ENCODE data around the gene OR2M5. TPM values are rescaled to one million over a fixed set of nuclear protein-coding genes. Genes with fewer than 3 reads are reported as not detected.

Gene OR2M5, protein sequence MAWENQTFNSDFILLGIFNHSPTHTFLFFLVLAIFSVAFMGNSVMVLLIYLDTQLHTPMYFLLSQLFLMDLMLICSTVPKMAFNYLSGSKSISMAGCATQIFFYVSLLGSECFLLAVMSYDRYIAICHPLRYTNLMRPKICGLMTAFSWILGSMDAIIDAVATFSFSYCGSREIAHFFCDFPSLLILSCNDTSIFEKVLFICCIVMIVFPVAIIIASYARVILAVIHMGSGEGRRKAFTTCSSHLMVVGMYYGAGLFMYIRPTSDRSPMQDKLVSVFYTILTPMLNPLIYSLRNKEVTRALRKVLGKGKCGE
- not detected for total RNA-seq

DNA sequence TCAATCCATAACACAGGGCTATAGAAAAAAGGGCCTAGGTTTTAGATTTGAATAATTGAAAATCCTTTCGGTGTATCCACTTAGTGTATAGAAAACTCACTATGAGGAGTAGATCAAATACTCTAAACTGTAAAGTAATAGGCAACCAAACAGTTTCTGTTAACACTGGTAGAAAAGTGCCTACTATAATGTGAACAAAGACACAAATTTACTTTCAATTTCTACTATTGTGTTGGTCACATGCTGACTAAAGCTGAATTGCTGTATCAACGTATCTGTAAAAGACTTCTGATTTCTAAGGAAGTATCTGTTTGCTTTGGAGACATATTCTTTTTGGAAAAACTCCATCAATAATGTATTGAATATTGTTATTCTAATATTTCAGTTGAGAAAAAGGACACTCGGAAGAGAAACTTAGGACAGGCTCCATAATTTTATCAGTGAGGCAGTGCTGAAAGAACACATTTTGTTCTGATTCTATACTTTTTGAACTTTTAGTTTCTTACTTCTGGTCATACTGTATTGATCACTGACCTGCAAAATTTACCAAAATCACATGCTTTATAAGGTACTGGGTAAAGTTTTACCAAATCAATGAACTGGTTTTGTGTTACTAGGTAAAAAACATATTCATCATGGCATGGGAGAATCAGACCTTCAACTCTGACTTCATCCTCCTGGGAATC is at the start of gene OR2M5:
OR2M5 (plus strand) TSS at position 636 of the 686 bp plus-strand sequence; CDS start at position 636, 0 bp downstream.
- H3K27me3 Mint-ChIP-seq, result no peaks in the 10 kb centered on the region
- peaks cover 31% of the 10 kb centered on the region for H3K9me3 Mint-ChIP-seq
- ATAC-seq (no peak), DNase-seq (ENCODE audit: low spot score) (no peak)
- H3K4me3 Mint-ChIP-seq, result no peak within 1 kb of the TSS
- no peaks in the 10 kb centered on the region for H3K4me1 Mint-ChIP-seq (ENCODE audit: low read depth in 2 of 2)
- no peak within 1 kb of the TSS for H3K27ac Mint-ChIP-seq
- H3K36me3 Mint-ChIP-seq, result no peaks in the 10 kb centered on the region

DNA sequence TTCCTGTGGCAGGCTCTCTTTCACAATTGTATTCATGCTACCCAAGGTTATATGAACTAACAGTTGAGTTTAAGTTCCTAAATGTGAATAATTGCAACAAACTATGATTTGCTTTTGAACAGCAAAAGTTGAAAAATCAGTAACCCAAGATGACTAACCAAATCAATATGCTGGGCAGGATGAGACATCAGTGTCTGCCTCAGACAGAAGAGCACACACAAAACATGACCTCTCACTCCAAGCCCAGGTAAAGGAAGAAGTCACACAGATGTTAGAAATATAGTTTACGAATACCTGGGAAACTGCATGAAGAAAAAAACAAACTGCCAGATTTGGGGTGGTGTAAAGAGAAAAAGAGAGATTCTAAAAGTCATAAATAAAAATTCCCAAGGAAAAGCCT is 46.4 kb upstream of the OR2M5 start:
- Mint-ChIP-seq H3K4me3 (no peak overlapping the region), H3K27ac (no peak overlapping the region), H3K4me1 (ENCODE audit: low read depth in 2 of 2) (no peaks in the 10 kb centered on the region), H3K9me3 (peaks cover 18% of the 10 kb centered on the region), H3K27me3 (no peaks in the 10 kb centered on the region), H3K36me3 (no peaks in the 10 kb centered on the region)
- DNase-seq (ENCODE audit: low spot score) (no peak), ATAC-seq (no peak)

DNA sequence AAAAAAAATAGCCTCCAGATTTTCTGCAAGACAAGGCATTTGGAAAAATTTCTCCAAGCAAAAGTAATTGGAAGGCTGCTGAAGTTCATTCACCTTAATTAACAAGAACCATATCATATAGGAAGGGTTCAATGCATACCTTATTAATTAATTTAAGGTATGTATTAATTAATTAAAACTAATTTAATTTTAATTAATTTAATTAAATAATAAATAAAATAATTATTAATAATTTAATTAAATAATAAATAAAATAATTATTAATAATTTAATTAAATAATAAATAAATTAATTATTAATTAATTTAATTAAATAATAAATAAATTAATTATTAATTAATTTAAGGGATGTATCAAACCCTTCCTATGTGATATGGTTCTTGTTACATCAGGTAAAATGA is 42.1 kb upstream of the OR2M5 start:
- peaks cover 17% of the 10 kb centered on the region for H3K9me3 Mint-ChIP-seq
- H3K4me3 Mint-ChIP-seq, result no peak overlapping the region
- no peak for ATAC-seq
- H3K36me3 Mint-ChIP-seq, result no peaks in the 10 kb centered on the region
- H3K27me3 Mint-ChIP-seq, result no peaks in the 10 kb centered on the region
- H3K4me1 Mint-ChIP-seq (ENCODE audit: low read depth in 2 of 2), result no peaks in the 10 kb centered on the region
- H3K27ac Mint-ChIP-seq, result no peak overlapping the region
- DNase-seq (ENCODE audit: low spot score), result no peak

DNA sequence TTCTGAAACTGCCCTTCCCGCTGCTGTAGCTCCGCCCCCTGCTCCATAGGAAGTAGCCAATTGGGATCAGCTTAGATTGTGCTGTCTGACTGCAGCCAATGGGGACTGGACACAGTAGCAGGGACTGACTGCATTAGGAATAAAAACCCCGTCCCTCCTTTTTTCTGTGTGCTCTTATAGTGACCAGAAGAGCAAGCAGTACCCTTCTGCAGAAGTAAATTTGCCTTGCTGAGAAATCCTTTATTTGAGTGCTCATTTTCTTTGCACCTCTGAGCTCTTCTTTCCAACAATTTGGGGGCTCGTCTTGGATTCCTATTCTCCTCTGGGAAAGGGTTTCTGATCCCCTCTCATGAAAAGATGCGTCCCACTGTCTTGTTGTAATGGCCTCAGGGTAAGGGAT is 33.8 kb upstream of the OR2M5 start:
- H3K36me3 Mint-ChIP-seq, result peaks cover 20% of the 10 kb centered on the region
- H3K27ac Mint-ChIP-seq, result no peak overlapping the region
- H3K27me3 Mint-ChIP-seq, result no peaks in the 10 kb centered on the region
- no peak for DNase-seq (ENCODE audit: low spot score)
- H3K4me1 Mint-ChIP-seq (ENCODE audit: low read depth in 2 of 2), result no peaks in the 10 kb centered on the region
- no peak for ATAC-seq
- no peak overlapping the region for H3K4me3 Mint-ChIP-seq
- H3K9me3 Mint-ChIP-seq, result peaks cover 33% of the 10 kb centered on the region

DNA sequence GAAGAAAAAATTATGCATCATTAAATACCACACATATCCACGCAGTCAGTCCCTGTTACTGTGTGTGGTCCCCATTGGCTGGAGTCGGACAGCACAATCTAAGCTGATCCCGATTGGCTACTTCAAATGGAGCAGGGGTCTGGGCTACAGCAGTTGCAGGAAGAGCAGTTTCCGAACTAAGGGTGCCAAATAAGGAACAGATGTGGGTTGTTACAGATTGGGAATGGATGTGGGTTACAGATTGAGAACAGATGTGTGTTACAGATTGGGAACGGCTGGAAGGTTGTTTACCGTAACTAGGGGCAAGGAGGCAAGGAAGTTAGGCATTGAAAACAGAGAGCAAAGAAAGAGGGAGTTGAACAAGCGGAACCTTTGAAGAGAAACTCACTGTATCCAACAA is 30.1 kb upstream of the OR2M5 start:
- H3K27ac Mint-ChIP-seq, result no peak overlapping the region
- H3K27me3 Mint-ChIP-seq, result no peaks in the 10 kb centered on the region

DNA sequence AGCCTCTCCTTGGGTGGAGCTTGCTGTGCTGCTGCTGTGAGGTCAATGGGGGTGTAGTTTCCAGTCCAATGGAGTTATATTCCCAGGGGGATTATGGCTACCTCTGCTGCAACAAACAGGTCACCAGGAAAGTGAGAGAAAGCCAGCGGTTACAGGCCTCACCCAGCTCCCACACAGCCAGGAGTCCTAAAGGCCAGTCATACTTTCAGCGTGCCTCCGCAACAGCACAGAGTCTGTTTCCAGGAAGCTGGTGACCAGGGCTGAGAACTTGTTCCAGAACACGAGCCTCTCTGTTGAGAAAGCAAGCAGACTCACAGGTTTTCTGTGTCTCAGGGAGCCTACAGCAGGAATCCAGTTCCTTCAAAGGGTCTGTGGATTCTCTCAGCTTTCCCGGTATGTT is 17.3 kb upstream of the OR2M5 start:
- peaks cover 20% of the 10 kb centered on the region for H3K36me3 Mint-ChIP-seq
- no peak overlapping the region for H3K27ac Mint-ChIP-seq
- DNase-seq (ENCODE audit: low spot score), result no peak
- H3K9me3 Mint-ChIP-seq, result peaks cover 27% of the 10 kb centered on the region
- no peak overlapping the region for H3K4me3 Mint-ChIP-seq
- no peaks in the 10 kb centered on the region for H3K27me3 Mint-ChIP-seq
- no peaks in the 10 kb centered on the region for H3K4me1 Mint-ChIP-seq (ENCODE audit: low read depth in 2 of 2)
- ATAC-seq, result no peak

More for the DNA sequence above, 30.1 kb upstream of the OR2M5 start:
- ATAC-seq (no peak), DNase-seq (ENCODE audit: low spot score) (no peak)
- Mint-ChIP-seq H3K9me3 (peaks cover 23% of the 10 kb centered on the region), H3K4me1 (ENCODE audit: low read depth in 2 of 2) (no peaks in the 10 kb centered on the region), H3K36me3 (peaks cover 15% of the 10 kb centered on the region), H3K4me3 (no peak overlapping the region)

DNA sequence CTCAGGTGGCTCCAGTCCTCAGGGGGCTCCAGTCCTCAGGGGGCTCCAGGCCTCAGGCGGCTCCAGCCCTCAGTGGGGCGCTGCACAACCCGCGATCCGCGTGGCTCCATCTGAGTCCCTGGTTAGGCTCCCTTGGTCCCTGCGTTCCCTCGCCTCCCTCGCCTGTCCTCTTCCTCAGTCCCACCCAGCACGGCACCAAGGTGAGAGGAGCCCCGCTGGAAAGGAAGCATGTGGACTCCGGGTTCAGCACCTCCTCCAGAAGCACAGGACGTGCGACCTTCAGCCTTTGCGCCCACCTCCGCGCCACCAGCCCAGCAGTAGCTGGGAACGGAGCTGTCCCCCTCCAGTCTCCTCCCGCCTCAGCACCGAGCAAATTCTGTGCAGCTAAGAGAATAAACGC is 8.1 kb upstream of the OR2M5 start:
- Mint-ChIP-seq H3K4me3 (no peak overlapping the region), H3K27ac (no peak overlapping the region), H3K36me3 (no peaks in the 10 kb centered on the region), H3K4me1 (ENCODE audit: low read depth in 2 of 2) (no peaks in the 10 kb centered on the region), H3K9me3 (peaks cover 8% of the 10 kb centered on the region), H3K27me3 (no peaks in the 10 kb centered on the region)
- ATAC-seq, result no peak
- DNase-seq (ENCODE audit: low spot score), result no peak

DNA sequence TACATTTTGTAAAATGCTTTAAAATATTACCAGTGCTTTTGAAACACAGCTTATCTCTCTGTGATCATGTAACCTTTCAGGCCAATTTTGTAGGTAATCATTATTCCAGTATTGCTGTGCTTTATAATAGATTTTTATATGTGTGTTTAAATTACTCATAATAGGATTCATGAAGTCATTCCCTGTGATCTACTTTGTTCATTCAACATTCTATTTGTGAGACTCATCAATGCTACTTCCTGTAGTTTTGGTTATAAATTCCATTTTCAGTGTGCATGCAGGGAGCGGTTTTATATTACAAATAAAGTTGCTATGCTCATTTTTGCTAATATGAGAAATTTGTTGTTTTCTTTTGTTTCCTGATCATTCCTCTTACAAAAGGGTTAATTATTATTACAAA is 4.1 kb upstream of the OR2M5 start:
- ATAC-seq (no peak), DNase-seq (ENCODE audit: low spot score) (no peak)
- Mint-ChIP-seq H3K27ac (no peak overlapping the region), H3K4me1 (ENCODE audit: low read depth in 2 of 2) (no peaks in the 10 kb centered on the region), H3K36me3 (no peaks in the 10 kb centered on the region), H3K4me3 (no peak overlapping the region), H3K27me3 (no peaks in the 10 kb centered on the region), H3K9me3 (peaks cover 18% of the 10 kb centered on the region)

DNA sequence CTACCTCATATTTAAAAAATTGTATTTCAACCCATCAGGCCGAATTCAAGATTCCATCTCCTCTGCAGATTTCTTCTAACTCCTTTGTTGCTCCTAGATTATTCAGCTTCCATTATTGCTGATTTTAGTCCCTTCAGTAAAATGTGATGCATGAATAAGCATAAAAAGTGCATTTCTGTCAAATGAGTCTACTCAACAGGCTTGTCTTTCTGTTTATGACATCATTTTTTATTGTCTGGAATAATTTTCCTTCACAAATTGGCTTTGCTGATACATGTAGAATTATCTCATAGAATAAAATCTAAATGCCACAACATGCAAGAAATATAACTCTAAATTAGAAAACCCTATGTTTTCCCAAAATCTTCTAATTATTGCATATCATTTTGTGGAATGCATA is 1.6 kb upstream of the OR2M5 start:
- DNase-seq (ENCODE audit: low spot score) (no peak), ATAC-seq (no peak)
- Mint-ChIP-seq H3K27me3 (no peaks in the 10 kb centered on the region), H3K4me1 (ENCODE audit: low read depth in 2 of 2) (no peaks in the 10 kb centered on the region), H3K27ac (no peak overlapping the region), H3K4me3 (no peak overlapping the region), H3K9me3 (peaks cover 22% of the 10 kb centered on the region), H3K36me3 (no peaks in the 10 kb centered on the region)

DNA sequence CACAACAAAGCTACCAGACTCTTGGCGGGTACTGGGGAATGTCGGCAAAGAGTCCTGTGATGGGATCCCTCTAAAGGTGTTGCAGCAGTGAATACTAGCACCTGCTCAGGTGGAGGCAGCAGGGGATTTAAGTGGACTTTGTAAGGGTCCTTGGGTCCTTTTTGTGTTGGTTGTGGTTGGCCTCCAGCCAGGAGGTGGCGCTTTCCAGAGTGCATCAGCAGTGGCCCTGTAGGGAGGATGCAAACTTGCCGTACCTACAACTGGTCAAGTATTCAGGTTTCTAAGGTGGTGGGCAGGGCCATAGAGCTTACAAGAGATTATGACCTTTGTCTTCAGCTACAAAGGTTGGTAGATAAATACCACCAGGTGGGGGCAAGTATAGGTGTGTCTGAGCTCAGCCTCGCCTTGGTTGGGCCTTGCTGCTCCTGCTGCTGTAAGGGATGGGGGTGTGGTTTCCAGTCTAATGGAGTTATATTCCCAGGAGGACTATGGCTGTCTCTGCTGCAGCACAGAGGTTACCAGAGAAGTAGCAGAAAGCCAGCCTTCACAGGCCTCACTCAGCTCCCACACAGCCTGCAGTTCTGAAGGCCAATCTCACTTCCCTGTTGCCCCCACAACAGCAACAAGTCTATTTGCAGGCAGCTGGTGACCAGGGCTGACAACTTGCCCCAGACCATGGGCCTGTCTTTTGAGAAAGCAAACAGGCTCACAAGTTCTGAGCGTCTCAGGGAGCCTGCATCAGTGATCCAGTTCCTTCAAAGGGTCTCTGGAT is 7.3 kb downstream of the OR2M5 start:
- Mint-ChIP-seq H3K27me3 (no peaks in the 10 kb centered on the region), H3K36me3 (no peaks in the 10 kb centered on the region), H3K9me3 (peaks cover 14% of the 10 kb centered on the region), H3K4me3 (no peak overlapping the region), H3K27ac (no peak overlapping the region), H3K4me1 (ENCODE audit: low read depth in 2 of 2) (no peaks in the 10 kb centered on the region)
- DNase-seq (ENCODE audit: low spot score), result no peak
- no peak for ATAC-seq

DNA sequence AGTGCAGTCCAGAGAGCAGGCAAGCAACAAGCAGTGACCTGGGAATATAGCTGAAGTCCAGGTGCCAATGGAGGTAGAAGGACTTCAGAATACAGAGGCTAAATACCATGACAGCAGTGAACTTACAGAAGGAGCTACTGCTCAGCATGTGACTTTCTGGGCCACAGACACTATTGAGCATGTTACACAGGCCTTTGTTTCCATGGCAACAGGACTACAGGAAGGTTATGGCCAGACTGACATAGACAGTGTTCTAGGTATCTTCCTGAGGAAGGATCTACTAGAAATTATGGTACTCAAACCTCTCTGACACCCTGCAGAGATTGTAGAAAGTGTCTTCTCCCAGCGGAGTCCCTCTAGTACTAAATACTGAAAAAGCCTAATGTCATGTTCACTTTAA is 11.0 kb downstream of the OR2M5 start:
- no peak overlapping the region for H3K4me3 Mint-ChIP-seq
- no peaks in the 10 kb centered on the region for H3K27me3 Mint-ChIP-seq
- H3K4me1 Mint-ChIP-seq (ENCODE audit: low read depth in 2 of 2), result no peaks in the 10 kb centered on the region
- ATAC-seq (no peak), DNase-seq (ENCODE audit: low spot score) (no peak)
- H3K36me3 Mint-ChIP-seq, result no peaks in the 10 kb centered on the region
- no peak overlapping the region for H3K27ac Mint-ChIP-seq
- peaks cover 3% of the 10 kb centered on the region for H3K9me3 Mint-ChIP-seq

DNA sequence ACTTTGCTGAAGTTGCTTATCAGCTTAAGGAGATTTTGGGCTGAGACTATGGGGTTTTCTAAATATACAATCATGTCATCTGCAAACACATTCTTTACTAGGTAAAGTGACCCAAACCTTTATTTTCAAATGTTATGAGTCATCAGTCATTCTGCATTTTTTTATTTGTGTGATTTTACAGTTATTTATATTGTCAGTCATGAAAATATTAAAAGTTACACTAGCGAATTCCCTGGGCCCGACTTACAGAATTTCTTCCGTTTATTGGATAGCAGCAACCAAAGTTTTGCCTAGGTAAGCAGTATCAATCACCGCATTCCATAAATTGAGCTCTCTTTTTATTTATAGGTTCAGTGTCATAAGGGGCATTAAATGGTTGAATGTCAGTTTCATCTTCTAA is 13.8 kb downstream of the OR2M5 start:
- no peak overlapping the region for H3K27ac Mint-ChIP-seq
- H3K9me3 Mint-ChIP-seq, result peaks cover 3% of the 10 kb centered on the region
- no peaks in the 10 kb centered on the region for H3K36me3 Mint-ChIP-seq
- no peak overlapping the region for H3K4me3 Mint-ChIP-seq
- H3K4me1 Mint-ChIP-seq (ENCODE audit: low read depth in 2 of 2), result no peaks in the 10 kb centered on the region
- no peak for ATAC-seq
- H3K27me3 Mint-ChIP-seq, result no peaks in the 10 kb centered on the region
- no peak for DNase-seq (ENCODE audit: low spot score)

DNA sequence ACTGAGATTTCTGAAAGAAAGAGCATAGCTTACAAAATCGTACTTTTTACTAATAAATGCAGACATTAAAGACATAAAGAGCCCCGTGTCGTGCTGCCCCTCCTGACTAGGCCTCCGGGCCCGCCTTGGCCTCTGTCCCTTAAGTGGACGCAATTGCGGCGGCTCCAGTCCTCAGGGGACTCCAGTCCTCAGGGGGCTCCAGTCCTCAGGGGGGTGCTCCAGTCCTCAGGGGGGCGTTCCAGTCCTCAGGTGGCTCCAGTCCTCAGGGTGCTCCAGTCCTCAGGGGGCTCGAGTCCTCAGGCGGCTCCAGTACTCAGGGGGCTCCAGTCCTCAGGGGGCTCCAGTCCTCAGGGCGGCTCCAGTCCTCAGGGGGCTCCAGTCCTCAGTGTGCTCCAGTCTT is 19.1 kb downstream of the OR2M5 start:
- DNase-seq (ENCODE audit: low spot score) (no peak), ATAC-seq (no peak)
- H3K9me3 Mint-ChIP-seq, result peaks cover 9% of the 10 kb centered on the region
- H3K4me3 Mint-ChIP-seq, result no peak overlapping the region
- no peaks in the 10 kb centered on the region for H3K4me1 Mint-ChIP-seq (ENCODE audit: low read depth in 2 of 2)
- H3K36me3 Mint-ChIP-seq, result no peaks in the 10 kb centered on the region
- no peaks in the 10 kb centered on the region for H3K27me3 Mint-ChIP-seq
- no peak overlapping the region for H3K27ac Mint-ChIP-seq

DNA sequence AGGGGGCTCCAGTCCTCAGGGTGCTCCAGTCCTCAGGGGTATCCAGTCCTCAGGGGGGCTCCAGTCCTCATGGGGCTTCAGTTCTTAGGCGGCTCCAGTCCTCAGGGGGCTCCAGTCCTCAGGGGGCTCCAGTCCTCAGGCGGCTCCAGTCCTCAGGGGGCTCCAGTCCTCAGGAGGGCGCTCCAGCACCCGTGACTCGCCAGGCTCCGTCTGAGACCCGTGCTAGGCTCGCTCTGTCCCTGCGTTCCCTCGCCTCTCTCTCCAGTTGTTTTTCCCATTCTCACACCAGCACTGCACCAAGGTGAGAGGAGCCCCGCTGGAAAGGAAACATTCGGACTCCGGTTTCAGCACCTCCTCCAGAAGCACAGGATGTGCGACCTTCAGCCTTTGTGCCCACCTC is 20.2 kb downstream of the OR2M5 start:
- H3K9me3 Mint-ChIP-seq, result peaks cover 5% of the 10 kb centered on the region
- ATAC-seq, result no peak
- H3K27me3 Mint-ChIP-seq, result no peaks in the 10 kb centered on the region
- H3K4me1 Mint-ChIP-seq (ENCODE audit: low read depth in 2 of 2), result no peaks in the 10 kb centered on the region
- no peak for DNase-seq (ENCODE audit: low spot score)
- H3K27ac Mint-ChIP-seq, result no peak overlapping the region
- no peaks in the 10 kb centered on the region for H3K36me3 Mint-ChIP-seq
- H3K4me3 Mint-ChIP-seq, result no peak overlapping the region

Data from natural killer cell treated with Interleukin-12 subunit alpha and Interleukin-12 subunit beta and Interleukin-15 and Interleukin-18, amount 100 ng/mL, for 72 hours (primary cell).